ENCODE data around the gene SETDB1. TPM values are rescaled to one million over a fixed set of nuclear protein-coding genes. Genes with fewer than 3 reads are reported as not detected.

SETDB1 gene
- total RNA-seq, 1 experiment from 2014 or later, result 33.5 TPM

DNA sequence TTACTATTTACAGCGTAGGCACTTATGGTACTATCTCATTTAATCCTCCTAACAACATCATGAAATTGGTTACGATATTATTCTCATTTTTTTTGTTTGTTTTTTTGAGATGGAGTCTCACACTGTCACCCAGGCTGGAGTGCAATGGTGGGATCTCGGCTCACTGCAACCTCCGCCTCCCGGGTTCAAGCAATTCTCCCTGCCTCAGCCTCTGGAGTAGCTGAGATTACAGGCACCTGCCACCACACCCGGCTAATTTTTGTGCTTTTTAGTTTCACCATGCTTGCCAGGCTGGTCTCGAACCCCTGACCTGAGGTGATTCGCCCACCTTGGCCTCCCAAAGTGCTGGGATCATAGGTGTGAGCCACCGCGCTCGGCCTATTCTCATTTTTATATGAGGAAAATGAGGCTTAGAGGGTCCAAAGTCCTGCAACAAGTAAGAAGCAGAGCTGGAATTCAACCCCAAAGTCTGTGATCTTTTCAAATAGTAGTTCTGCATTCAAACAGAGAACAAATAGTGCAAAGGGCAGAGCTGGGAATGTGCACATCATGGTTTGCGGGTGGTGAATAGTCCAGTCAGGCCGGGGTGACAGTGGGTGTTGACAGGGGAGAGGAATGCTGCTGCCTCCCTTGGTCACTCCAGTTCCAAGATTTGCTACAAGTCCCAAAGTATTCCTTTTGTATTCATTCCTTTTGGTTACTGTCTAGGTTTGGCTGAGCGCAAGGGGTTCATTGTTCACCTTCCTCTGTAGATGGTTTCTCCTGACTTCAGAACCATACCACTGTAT, 86.7 kb downstream of the SETDB1 start:
- no peak for DNase-seq (ENCODE audit: low spot score)
- in situ Hi-C loops (cut with HindIII; ENCODE audit: low sequenced_read_pairs), result no loop called here

DNA sequence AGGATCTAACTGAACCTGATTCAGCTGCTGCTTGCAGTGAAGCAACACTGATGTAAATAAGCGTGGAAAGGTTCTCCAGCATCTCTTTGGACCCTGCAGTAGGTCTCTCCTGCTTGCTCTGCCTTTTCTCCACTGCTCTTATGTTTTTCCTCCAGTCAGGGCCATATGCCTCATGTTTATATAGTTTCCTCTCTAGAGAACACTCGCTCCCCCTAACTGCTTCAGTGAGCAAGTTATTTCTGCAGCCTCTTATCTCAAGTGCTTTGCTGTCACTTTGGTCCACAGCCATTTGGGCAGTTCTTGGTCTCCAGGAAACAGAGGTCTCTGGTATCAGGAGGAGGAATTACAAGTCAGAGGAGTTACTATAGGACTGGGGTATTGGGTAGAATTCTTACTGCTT, 87.4 kb downstream of the SETDB1 start:
- no peak for DNase-seq (ENCODE audit: low spot score)
- in situ Hi-C loops (cut with HindIII; ENCODE audit: low sequenced_read_pairs), result no loop called here

Other genes with a start within 250 kb of the SETDB1 start
- 4.4 and 11.1 TPM in 2 replicates for gene GOLPH3L, start 229.2 kb upstream of the SETDB1 start, total RNA-seq (2014; rRNA removed; shearing (Covaris generic))
- gene HORMAD1, start 205.5 kb upstream of the SETDB1 start, total RNA-seq (2014; rRNA removed; shearing (Covaris generic)), result not detected in 2 replicates
- not detected in 2 replicates for gene CTSS, start 160.6 kb upstream of the SETDB1 start, total RNA-seq (2014; rRNA removed; shearing (Covaris generic))
- gene CTSK, start 118.1 kb upstream of the SETDB1 start, total RNA-seq (2014; rRNA removed; shearing (Covaris generic)), result 0.55 and 8.6 TPM in 2 replicates
- gene ARNT, start 49.8 kb upstream of the SETDB1 start, total RNA-seq (2014; rRNA removed; shearing (Covaris generic)), result 16.7 and 24.9 TPM in 2 replicates
- not detected in 2 replicates for gene CTXND2, start 39.2 kb upstream of the SETDB1 start, total RNA-seq (2014; rRNA removed; shearing (Covaris generic))
- 38.3 and 68.8 TPM in 2 replicates for gene CERS2, start 48.5 kb downstream of the SETDB1 start, total RNA-seq (2014; rRNA removed; shearing (Covaris generic))
- gene ANXA9, start 55.9 kb downstream of the SETDB1 start, total RNA-seq (2014; rRNA removed; shearing (Covaris generic)), result 2.7 and 3.6 TPM in 2 replicates
- gene MINDY1, start 80.5 kb downstream of the SETDB1 start, total RNA-seq (2014; rRNA removed; shearing (Covaris generic)), result 8.1 and 12.7 TPM in 2 replicates
- gene PRUNE1, start 82.1 kb downstream of the SETDB1 start, total RNA-seq (2014; rRNA removed; shearing (Covaris generic)), result 9.4 and 12.0 TPM in 2 replicates
- gene BNIPL, start 110.2 kb downstream of the SETDB1 start, total RNA-seq (2014; rRNA removed; shearing (Covaris generic)), result not detected in 2 replicates
- gene C1orf56, start 121.4 kb downstream of the SETDB1 start, total RNA-seq (2014; rRNA removed; shearing (Covaris generic)), result 0.07 TPM in 1 of 2 replicates, not detected in the other
- gene CDC42SE1, start 133.3 kb downstream of the SETDB1 start, total RNA-seq (2014; rRNA removed; shearing (Covaris generic)), result 54.4 and 84.6 TPM in 2 replicates
- gene MLLT11, start 134.0 kb downstream of the SETDB1 start, total RNA-seq (2014; rRNA removed; shearing (Covaris generic)), result 8.1 and 11.0 TPM in 2 replicates
- gene GABPB2, start 144.4 kb downstream of the SETDB1 start, total RNA-seq (2014; rRNA removed; shearing (Covaris generic)), result 4.6 and 7.8 TPM in 2 replicates
- gene SEMA6C, start 220.3 kb downstream of the SETDB1 start, total RNA-seq (2014; rRNA removed; shearing (Covaris generic)), result 2.0 TPM in 2 replicates
- not detected in 2 replicates for gene TNFAIP8L2, start 230.3 kb downstream of the SETDB1 start, total RNA-seq (2014; rRNA removed; shearing (Covaris generic))
- gene LYSMD1, start 239.5 kb downstream of the SETDB1 start, total RNA-seq (2014; rRNA removed; shearing (Covaris generic)), result 6.2 and 8.9 TPM in 2 replicates
- 44.3 and 57.7 TPM in 2 replicates for gene SCNM1, start 239.8 kb downstream of the SETDB1 start, total RNA-seq (2014; rRNA removed; shearing (Covaris generic))
- not detected in 2 replicates for gene TMOD4, start 249.6 kb downstream of the SETDB1 start, total RNA-seq (2014; rRNA removed; shearing (Covaris generic))

All from G401 (cell line).